Inflammatory macrophage treated with lipopolysaccharide for 1 hour (primary cell): ENCODE data around the gene SPRTN.

Experiments
- DNase-seq, 2 donors: peaks; one replicate each; pipeline ENCODE4 v3.0.0-alpha.2; 2020 to 2022

SPRTN gene

GRCh38 chr1:231382426-231382825 is 44.3 kb downstream of the SPRTN start:
- DNase-seq, result no peak

DNA sequence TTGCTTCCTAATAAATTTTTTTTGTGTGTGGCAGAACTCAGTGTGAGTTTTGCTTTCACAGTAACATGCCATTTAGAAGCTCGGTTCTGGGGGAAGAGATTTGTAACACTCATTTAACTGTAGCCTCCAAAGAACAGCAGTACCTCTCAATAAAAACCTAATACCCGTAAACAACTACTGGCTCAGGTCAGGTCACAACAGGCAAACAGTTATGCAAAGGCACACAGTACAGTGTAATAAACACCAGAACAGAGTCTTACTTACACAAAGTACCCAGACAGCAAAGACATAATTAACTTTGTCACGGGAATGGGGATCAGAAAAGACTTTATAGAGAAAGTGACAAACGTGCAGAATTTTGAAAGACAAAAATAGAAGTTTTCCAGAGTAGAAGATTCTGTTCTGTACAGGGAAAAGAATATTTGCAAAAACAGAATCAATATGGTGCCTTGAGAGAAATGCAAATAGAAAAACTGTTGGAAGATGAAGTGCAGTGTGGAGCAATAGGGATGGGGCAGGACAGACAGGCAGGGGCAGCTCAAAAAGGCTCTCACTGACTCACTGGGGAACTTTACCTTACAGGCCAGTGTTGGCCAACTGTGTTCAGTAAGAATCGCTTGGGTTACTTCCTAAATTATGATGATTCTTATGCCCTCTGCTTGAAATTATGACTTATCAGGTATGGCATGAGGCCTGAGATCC is 45.2 kb downstream of the SPRTN start:
- peak; percentile 57 to 81 for DNase-seq

DNA sequence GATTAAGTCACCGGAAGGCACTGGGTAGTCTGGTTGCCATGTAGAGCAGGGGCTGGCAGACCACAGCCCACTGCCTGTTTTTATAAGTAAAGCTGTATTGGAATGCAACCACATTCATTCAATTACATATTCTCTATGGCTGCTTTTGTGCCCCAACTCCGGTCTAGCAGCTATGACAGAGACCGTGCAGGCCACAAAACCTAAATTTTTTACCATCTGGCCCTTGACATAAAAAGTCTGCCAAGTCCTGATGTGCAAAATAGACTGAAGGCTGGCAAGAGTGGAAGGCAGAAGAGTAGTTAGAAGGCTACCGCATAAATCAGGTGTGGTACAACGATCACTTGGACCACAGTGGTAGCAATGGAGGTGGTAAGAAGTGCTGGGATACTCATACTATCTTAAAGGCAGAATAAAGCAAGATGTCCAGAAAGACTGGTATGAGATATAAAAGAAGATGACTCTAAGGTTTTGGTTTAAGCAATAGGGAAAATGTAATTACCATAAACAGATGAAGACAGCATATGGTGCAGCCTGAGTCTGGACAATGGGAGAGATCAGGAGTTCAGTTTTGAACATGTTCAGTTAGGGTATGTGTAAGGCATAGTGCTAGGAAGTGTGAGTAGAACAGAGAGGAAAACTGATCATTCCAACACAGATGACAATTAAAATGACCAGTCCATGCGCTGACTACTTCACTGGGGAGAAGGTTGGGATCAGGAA is 46.8 kb downstream of the SPRTN start:
- no peak for DNase-seq

DNA sequence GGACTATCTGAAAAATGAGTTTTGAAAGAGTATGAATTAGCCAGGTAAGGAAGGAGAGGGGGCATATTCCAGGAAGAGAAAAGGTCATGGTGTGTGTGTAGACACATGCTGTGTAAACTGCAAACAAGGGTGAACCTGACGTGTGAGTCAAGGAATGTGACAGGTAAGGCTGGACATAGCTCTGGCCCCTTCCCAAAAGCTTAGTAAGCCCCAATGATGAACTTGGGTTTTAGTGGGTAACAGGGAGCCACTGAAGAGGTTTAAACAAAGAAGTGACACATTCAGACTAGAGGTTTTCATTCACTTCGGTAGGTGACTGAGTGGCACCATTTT is 47.3 kb downstream of the SPRTN start:
- no peak for DNase-seq

DNA sequence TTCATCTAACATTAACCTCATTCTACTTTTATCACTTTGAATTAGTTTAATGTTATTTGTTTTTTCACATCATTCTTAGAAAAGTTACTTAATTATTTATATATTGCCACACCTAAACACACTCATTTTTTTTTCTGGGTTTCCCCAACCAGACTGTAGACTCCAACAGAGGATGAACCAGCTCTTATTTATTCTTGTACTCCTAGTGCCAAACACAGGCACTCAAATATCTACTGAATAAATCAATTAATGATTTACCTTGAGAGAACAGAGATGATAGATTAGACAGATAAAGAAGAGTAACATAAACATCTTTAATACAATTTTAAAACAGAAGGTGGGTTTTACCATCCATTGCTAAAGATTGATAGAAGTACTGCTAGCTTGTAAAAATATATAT is 48.4 kb downstream of the SPRTN start:
- no peak for DNase-seq

- DNase-seq, result no peak
These were observed 49.9 kb downstream of the SPRTN start for GRCh38 chr1:231387770-231388669.

DNA sequence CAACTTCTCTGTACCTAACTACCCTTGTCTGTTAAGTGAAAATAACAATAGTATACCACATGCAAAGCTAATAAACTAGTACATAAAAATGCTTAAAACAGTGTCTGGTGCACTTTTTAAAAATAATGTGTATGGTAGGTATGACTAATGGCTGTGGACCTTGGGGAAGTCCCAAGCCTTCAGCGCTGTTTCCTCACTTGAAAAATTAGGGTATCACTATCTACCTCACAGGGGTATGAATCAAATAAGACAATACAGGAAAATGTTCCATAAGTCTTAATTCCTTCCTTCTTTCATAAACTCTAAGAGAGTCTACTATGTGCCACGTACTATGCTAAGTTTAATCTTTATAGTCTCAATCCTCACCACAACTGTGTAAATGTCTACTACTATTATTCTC is 52.0 kb downstream of the SPRTN start:
- no peak for DNase-seq

GRCh38 chr1:231392389-231393131 is 54.5 kb downstream of the SPRTN start:
- no peak for DNase-seq

DNA sequence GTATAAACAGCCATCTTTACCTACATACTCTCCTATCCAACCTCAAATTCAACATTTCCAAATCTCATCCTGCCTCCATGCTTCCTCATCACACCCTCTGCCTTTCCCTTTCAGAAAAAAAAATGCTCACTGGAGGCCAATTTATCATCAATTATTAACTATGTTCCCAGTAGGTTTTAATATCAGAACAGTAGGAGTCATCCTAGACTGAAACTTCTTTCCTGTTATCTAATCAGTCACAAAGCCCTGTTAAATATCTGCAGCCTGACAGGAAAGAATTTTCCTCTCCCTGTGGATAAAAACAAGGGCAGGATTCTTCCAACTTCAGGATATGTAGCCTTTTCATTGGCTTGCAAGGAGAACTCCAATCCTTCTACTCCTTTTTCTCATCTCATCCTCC is 55.6 kb downstream of the SPRTN start:
- no peak for DNase-seq

- peak; percentile 45 to 73 for DNase-seq
These were observed 57.2 kb downstream of the SPRTN start for GRCh38 chr1:231395076-231395997.

DNA sequence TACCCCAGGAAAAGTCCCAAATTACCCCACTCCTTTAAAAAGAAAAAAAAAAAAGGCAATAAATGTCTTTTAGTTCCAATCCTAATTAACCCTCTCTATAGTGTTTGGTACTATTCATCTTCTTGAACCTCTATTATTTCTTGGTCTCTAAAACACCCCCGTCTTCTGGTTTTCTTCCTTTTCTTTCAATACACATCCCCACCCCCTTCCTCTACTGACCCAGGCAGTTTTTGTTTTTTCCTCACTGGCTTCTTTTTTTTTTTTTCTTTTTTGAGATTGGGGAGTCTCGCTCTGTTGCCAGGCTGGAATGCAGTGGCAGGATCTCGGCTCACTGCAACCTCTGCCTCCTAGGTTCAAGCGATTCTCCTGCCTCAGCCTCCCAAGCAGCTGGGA is 57.9 kb downstream of the SPRTN start:
- DNase-seq, result no peak

- no peak for DNase-seq
These were observed 58.5 kb downstream of the SPRTN start for GRCh38 chr1:231396643-231397042.

DNA sequence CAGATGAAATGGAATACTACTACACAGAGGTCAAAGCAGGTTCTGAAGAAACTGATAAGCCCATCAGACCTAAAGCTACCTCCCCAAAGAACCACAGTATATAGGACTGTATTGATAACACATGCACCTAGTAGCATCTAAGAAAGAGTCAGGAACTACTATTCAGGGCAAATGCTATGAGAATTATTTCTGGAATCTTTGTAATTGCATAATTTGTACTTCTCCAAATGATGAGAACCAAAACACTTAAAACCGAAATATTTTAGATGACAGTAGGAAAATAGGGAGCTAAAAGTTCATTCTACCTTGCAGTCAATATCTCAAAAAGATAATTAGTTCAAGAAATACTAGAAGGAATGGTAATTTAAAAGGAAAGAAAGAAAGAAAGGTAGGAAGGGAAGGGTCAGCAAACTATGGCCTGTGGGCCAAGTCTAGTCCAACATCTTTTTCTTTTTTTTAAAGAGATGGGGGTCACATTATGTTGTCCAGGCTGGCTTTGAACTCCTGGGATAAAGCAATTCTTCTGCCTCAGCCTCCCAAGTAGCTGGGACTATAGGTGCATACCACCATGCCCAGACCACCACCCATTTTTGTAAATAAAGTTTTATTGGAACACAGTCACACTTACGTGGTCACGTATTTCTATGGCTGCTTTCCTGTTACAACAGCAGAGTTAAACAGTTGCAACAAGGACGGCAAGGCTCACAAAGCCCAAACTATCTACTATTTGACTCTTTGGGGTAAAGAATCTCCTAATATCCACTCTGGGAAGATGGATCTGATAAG is 60.0 kb downstream of the SPRTN start:
- peak; percentile 72 to 75 for DNase-seq

GRCh38 chr1:231401478-231401877 is 63.4 kb downstream of the SPRTN start:
- no peak for DNase-seq

- no peak for DNase-seq
These were observed 66.2 kb downstream of the SPRTN start for GRCh38 chr1:231404318-231404717.
